ENCODE measurements around the gene PIRT.

Gene PIRT

GRCh38 chr17:10821770-10822169 lies 16.1 kb downstream of the PIRT start:
- no peak for DNase-seq (ENCODE audit: low read depth in 2 of 2)

- no peak for DNase-seq (ENCODE audit: low read depth in 2 of 2)
Measured at GRCh38 chr17:10821054-10821453, 16.8 kb downstream of the PIRT start.

GRCh38 chr17:10815319-10815718 lies 22.6 kb downstream of the PIRT start:
- no peak for DNase-seq (ENCODE audit: low read depth in 2 of 2)

GRCh38 chr17:10814075-10814474 lies 23.8 kb downstream of the PIRT start:
- DNase-seq (ENCODE audit: low read depth in 2 of 2), result no peak

- DNase-seq (ENCODE audit: low read depth in 2 of 2), result no peak
Measured at GRCh38 chr17:10812674-10813073, 25.2 kb downstream of the PIRT start.

GRCh38 chr17:10809605-10810004 lies 28.3 kb downstream of the PIRT start:
- no peak for DNase-seq (ENCODE audit: low read depth in 2 of 2)

- no peak for DNase-seq (ENCODE audit: low read depth in 2 of 2)
Measured at GRCh38 chr17:10807704-10808128, 30.2 kb downstream of the PIRT start.

- no peak for DNase-seq (ENCODE audit: low read depth in 2 of 2)
Measured at GRCh38 chr17:10806545-10807262, 31.2 kb downstream of the PIRT start.

- no peak for DNase-seq (ENCODE audit: low read depth in 2 of 2)
Measured at GRCh38 chr17:10805911-10806310, 32.0 kb downstream of the PIRT start.

- DNase-seq (ENCODE audit: low read depth in 2 of 2), result no peak
Measured at GRCh38 chr17:10804546-10804945, 33.3 kb downstream of the PIRT start.

GRCh38 chr17:10803830-10804475 lies 33.9 kb downstream of the PIRT start, which contains the start of gene TMEM238L:
Gene TMEM238L, minus strand, starts transcription at chr17:10804099. Its CDS starts 136 bp downstream, at chr17:10803963.
- DNase-seq (ENCODE audit: low read depth in 2 of 2), result no peak

- DNase-seq (ENCODE audit: low read depth in 2 of 2), result no peak
Measured at GRCh38 chr17:10803350-10803749, 34.5 kb downstream of the PIRT start.

GRCh38 chr17:10802496-10803284 lies 35.2 kb downstream of the PIRT start:
- no peak for DNase-seq (ENCODE audit: low read depth in 2 of 2)

- DNase-seq (ENCODE audit: low read depth in 2 of 2), result no peak
Measured at GRCh38 chr17:10799407-10799806, 38.5 kb downstream of the PIRT start.

- no peak for DNase-seq (ENCODE audit: low read depth in 2 of 2)
Measured at GRCh38 chr17:10798910-10799309, 39.0 kb downstream of the PIRT start.

GRCh38 chr17:10798332-10798749 lies 39.5 kb downstream of the PIRT start:
- DNase-seq (ENCODE audit: low read depth in 2 of 2), result no peak

GRCh38 chr17:10797476-10798328 lies 40.2 kb downstream of the PIRT start:
- no peak for DNase-seq (ENCODE audit: low read depth in 2 of 2)

- DNase-seq (ENCODE audit: low read depth in 2 of 2), result no peak
Measured at GRCh38 chr17:10793816-10794215, 44.1 kb downstream of the PIRT start.

GRCh38 chr17:10793256-10793655 lies 44.6 kb downstream of the PIRT start:
- no peak for DNase-seq (ENCODE audit: low read depth in 2 of 2)

GRCh38 chr17:10792151-10792550 lies 45.7 kb downstream of the PIRT start:
- DNase-seq (ENCODE audit: low read depth in 2 of 2), result no peak

Data from stimulated activated CD4-positive, alpha-beta T cell treated with anti-CD3 and anti-CD28 coated beads, Interleukin-4, amount 100 ng/mL, for 48 hours (primary cell).